Neural progenitor cell (in vitro differentiated cells): ENCODE data around the gene HPCA.

Source experiments
- CTCF ChIP-seq: fragments of 200-600 bp; sonication (generic); IDR thresholded peaks from 2 replicates; pipeline ENCODE4 v1.5.1; 2017; ENCODE audit warnings: antibody characterized with exemption, mild to moderate bottlenecking
- EZH2 ChIP-seq: fragments of 200-600 bp; sonication (generic); IDR thresholded peaks from 2 replicates; pipeline ENCODE4 v1.6.1; 2017; ENCODE audit warnings: antibody characterized with exemption, mild to moderate bottlenecking, moderate library complexity
- EZH2phosphoT487 ChIP-seq: fragments of 200-600 bp; sonication (generic); IDR thresholded peaks from 2 replicates; pipeline ENCODE4 v1.6.1; 2017; ENCODE audit warnings: antibody characterized with exemption

- no peak for TF ChIP-seq CTCF
- TF ChIP-seq EZH2: no peak
- no peak for TF ChIP-seq EZH2phosphoT487
Measured at GRCh38 chr1:32881291-32881690, 5.0 kb upstream of the HPCA start.
